Measurements from ENCODE around the gene BAX. TPM values are rescaled to one million over a fixed set of nuclear protein-coding genes. Genes with fewer than 3 reads are reported as not detected.

BAX gene
- total RNA-seq, 1 donor from 2014 or later, result 101 TPM

DNA sequence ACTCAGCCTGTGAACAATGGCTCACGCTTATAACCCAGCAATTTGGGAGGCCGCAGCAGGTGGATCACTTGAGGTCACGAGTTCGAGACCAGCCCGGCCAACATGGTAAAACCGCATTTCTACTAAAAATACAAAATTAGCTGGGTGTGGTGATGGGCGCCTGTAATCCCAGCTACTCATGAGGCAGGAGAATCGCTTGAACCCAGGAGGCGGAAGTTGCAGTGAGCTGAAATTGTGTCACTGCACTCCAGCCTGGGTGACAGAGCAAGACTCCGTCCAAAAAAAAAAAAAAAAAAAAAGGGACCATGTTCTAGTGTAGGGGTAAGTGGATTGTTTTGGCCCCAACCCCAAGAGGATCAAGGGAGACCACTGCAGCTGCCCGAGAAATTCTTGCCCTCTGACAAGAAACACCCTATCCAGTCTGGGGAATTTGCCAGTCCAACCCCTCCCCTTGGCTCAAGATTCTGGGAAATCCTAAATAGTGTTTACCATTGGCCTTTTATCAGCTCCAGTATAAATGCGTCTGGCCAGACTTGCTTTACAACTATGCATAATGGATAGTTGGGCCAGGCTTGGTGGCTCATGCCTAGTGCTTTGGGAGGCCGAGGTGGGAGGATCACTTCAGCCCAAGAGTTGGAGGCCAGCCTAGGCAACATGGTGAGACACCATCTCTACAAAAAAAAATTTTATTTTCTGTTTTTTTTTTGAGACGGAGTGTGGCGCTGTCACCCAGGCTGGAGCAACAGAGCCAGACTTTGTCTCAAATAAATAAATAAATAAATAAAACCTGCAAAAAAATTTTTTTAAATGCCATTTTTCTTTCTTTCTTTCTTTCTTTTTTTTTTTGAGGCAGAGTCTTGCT is 26.3 kb upstream of the BAX start:
- no peak for DNase-seq (ENCODE audit: low read depth in 2 of 2)

DNA sequence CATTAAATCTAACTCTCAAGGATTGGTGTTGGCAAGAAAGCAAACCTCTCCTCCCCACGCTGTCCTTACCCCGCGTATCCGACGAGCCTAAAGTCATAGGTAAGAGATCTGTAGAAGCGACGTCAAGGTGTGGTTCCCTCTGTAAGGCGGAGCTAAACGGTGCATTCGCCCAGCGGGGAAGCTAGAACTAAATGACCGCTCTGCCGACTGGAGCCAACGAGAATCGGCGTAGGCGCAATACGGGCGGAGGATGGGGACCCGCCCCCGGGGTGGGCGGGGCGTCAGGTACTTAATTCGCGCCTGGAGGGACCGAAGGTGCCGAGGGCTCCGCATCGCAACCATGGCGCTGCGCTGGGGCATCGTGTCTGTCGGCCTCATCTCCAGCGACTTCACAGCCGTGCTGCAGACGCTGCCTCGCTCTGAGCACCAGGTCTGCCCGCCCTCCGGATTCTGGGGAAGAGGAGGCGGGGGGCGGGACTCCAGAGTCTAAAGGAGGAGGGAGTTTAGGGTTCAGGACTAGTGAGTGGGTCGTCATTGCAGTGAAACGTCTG is 21.2 kb upstream of the BAX start, which contains the start of gene DHDH:
Gene DHDH, plus strand, starts transcription at position 318 of the 551 bp plus-strand sequence. Its CDS starts 23 bp downstream, at position 341.
- DNase-seq (ENCODE audit: low read depth in 2 of 2), result peak; percentile 53 to 62

DNA sequence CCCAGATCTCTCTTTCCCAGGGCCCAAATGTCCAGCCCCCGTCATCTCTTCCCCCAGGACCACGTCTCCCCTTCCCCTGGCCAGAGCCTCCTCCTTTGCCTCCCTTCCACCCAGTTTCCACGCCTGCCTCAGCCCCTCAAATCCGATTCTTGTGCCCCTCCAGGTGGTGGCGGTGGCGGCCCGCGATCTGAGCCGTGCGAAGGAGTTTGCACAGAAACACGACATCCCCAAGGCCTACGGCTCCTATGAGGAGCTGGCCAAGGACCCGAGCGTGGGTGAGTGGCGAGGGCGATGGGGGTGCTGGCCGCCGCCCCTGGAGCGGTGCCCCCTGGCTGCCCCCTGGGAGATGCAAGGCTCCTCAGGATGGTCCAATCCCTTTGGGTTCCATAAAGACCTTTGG is 19.8 kb upstream of the BAX start:
- no peak for DNase-seq (ENCODE audit: low read depth in 2 of 2)

DNA sequence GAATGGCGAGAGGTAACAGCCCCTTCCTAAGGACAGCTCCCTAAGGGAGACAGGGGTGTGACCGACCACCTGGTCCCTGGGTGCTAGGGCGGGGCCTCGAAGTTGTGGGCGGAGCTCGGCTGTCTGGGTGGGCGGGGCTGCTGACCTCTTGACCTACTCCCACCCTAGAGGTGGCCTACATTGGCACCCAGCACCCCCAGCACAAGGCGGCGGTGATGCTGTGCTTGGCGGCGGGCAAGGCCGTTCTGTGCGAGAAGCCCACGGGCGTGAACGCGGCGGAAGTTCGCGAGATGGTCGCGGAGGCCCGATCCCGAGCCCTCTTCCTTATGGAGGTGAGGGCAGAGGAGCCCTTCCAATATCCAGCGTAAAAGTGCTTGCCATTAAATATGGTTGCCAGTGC is 18.8 kb upstream of the BAX start:
- DNase-seq (ENCODE audit: low read depth in 2 of 2), result no peak

DNA sequence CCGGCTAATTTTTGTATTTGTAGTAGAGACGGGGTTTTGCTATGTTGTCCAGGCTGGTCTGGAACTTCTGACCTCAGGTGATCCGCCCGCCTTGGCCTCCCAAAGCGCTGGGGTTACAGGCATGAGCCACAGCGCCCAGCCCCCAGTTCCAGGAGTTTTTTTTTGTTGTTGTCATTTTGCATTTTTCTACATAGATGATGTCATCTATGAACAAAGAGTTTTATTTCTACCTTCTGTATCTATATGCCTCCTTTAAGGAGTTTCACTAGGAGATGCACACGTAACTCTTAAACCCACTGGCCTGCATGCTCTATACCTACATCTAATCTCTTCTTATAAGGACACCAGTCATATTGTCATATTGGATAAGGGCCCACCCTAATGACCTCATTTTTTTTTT is 16.4 kb upstream of the BAX start:
- no peak for DNase-seq (ENCODE audit: low read depth in 2 of 2)

DNA sequence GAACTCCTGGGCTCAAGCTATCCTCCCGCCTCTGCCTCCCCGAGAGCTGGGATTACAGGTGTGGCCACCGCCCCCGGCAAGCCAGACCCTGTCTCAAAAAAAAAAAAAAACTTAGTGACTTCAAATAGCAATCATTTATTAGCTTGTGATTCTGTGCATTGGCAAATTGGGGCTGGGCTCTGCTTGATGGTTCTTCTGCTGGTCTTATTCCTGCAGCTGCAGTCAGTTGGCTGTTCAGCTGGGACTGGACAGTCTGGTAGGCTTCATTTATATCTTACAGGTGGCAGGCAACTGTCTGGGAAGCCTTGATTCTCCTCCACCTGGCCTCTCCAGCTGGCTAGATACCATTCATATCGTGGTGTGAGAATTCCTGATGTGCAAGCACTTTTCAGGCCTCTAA is 13.8 kb upstream of the BAX start:
- DNase-seq (ENCODE audit: low read depth in 2 of 2), result no peak

DNA sequence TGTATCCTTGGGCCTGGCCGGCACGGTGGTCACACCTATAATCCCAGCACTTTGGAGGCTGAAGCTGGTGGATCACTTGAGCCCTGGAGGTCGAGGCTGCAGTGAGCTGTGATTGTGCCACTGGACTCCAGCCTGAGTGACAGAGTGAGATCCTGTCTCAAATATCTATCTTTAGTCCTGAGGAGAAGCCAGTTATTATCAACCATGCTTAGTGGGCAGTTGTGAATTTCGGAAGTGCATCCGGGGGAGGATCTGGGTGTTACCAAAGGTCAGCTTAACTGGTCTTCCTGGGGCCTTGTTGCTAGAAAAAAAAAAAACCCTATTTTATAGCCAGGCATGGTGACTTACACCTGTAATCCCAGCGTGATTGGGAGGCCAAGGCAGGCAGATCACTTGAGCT is 11.6 kb upstream of the BAX start:
- DNase-seq (ENCODE audit: low read depth in 2 of 2), result no peak

DNA sequence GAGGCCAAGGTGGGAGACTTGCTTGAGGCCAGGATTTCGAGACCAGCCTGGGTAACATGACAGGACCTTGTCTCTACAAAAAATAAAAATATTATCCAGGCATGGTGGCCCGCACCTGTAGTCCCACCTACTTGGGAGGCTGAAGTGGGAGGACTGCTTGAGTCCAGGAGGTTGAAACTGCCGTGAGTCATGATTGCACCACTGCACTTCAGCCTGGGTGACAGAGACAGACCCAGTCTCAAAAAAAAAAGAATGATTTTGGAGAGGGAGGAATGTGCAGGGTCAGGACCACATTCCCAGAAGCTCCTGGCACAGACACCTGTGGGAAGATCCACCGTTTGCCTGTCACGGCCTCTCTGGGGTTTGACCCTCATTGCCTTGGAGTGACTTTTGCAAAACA is 9.3 kb upstream of the BAX start:
- DNase-seq (ENCODE audit: low read depth in 2 of 2), result no peak

DNA sequence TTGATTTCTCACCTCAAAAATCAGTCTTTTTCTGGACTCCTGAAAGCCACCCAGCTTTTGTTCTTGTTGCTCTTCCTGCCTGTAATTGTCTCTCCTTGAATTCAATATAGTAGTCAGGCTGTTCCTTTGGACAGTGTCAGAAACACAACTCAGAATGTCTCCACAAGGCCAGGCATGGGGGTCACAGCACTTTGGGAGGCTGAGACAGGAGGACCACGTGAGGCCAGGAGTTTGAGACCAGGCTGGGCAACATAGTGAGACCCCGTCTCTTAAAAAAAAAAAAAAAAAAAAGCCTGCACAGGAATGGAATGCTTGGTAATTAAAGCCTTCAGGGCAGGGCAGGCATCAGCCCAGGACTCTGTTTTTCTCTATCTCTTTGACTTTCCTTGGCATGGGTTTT is 8.9 kb upstream of the BAX start:
- DNase-seq (ENCODE audit: low read depth in 2 of 2), result no peak

DNA sequence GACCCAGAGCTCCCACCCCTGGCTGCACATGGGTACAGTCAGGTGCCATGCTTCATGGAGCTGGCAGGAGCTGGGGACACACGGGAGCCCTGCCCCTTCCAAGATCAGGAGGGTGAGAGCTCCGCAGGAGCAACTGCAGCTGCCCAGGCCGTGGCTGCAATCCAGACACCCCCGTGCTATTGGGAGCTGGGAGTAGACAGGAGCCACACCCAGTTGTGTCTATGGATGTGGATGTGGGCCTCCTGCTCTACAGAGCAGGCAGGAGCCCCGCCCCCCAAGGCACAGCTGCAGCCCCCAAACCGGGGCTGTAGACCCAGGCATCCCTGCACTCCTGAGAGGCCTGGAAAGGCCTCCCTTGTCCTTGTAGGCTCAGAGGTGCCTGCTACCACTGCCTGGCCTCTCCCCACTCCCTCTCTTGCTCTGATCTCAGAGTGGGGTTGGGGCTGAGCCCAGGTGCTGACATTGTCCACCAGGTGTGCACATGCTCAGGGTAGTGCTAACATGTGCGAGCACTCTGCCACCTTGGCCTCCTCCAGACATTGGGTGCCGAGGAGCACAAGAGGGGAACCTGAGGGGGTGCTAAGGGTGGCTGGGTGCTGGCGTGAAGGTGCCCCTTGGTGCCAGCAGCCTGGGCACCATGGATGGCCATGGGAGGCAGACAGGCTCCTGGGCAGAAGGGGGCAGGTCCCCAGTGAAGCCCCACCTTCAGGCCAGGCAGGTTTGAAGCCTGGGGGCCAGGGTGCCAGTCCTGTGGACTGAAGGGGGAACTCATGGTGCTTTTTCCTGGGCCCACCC is 8.0 kb upstream of the BAX start:
- DNase-seq (ENCODE audit: low read depth in 2 of 2), result no peak

DNA sequence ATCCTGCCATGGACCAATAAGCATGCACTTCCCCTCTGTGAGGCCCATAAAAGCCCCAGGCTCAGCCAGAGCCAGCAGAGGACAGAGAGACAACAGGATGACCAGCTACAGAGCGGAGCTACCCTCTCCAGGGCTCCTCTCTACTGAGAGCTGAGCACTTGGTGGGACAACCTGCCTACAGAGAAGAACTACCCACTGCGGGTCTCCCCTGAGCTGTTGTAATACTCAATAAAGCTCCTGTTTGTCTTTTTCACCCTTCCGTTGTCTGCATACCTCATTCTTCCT is 7.5 kb upstream of the BAX start:
- no peak for DNase-seq (ENCODE audit: low read depth in 2 of 2)

DNA sequence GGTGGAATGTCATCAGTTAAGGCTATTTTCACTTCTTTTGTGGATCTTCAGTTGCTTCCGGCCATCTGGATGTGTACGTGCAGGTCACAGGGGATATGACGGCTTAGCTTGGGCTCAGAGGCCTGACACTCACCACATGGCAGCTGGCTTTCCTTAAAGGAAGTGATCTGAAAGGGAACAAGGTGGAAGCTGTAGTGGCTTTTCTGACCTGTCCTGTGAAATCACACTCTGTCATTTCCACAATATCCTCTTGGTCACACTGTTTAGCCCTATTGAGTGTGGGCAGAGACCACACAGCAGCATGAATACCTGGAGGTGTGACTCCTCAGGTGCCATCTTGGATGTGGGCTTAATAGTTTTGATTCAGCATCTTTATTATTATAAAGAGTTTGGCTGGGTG is 4.5 kb upstream of the BAX start:
- peak; percentile 69 to 79 for DNase-seq (ENCODE audit: low read depth in 2 of 2)

DNA sequence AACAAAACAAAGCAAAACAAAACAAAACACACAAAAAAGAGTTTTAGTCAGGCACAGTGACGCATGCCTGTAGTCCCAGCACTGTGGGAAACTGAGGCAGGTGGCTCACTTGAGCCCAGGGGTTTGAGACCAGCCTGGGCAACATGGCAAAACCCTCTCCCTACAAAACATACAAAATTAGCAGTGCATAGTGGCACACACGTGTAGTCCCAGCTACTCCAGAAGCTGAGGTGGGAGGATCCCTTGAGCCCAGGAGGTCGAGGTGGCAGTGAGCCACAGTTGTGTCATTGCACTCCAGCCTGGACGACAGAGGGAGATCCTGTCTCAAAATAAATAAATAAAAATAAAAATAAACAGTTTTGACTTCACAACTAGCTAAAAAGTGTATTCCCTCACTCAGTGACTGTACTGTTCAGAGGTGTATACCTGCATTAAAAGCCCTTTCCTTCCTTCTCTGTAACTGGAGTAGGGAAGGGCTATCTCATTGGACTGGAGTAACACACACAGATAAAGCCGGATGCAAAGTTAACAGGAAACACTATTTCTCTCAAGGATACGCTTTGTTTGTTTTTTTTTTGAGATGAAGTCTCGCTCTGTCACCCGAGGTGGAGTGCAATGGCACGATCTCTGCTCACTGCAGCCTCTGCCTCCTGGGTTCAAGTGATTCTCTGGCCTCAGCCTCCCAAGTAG is 3.7 kb upstream of the BAX start:
- DNase-seq (ENCODE audit: low read depth in 2 of 2), result peak in 1 of 2 donors; percentile 43

DNA sequence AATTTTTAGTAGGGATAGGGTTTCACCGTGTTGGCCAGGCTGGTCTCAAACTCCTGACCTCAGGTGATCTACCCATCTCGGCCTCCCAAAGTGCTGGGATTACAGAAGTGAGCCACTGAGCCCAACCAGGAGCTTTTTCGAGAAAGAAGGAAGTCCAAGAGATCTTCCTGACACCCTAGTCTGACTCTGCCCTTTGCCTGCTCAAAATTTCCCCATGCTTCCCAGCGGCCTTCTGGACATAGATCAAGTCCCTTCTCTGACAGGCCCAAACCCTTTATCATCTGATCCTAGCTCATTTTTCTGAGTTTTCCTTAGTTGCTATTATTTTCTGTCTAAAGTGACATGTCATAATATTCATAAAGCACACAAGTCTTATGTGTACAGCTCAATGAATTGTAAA is 1.5 kb upstream of the BAX start:
- DNase-seq (ENCODE audit: low read depth in 2 of 2), result no peak

DNA sequence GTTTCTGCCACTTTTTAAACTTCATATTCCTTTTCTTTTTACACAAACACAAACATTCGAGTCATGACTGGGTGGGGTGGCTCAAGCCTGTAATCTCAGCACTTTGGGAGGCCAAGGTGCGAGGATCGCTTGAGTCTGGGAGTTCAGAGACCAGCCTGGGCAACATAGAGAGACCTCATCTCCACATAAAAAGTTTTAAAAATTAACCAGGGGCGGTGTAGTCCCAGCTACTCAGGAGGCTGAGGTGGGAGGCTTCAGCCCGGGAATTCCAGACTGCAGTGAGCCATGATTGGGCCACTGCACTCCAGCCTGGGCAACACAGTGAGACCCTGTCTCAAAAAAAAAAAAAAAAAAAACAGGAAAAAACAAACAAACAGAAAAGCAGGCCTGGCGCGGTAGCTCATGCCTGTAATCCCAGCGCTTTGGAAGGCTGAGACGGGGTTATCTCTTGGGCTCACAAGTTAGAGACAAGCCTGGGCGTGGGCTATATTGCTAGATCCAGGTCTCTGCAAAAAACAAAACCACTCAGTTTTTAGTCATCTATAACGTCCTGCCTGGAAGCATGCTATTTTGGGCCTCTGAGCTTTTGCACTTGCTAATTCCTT is 583 bp upstream of the BAX start:
- DNase-seq (ENCODE audit: low read depth in 2 of 2), result no peak

DNA sequence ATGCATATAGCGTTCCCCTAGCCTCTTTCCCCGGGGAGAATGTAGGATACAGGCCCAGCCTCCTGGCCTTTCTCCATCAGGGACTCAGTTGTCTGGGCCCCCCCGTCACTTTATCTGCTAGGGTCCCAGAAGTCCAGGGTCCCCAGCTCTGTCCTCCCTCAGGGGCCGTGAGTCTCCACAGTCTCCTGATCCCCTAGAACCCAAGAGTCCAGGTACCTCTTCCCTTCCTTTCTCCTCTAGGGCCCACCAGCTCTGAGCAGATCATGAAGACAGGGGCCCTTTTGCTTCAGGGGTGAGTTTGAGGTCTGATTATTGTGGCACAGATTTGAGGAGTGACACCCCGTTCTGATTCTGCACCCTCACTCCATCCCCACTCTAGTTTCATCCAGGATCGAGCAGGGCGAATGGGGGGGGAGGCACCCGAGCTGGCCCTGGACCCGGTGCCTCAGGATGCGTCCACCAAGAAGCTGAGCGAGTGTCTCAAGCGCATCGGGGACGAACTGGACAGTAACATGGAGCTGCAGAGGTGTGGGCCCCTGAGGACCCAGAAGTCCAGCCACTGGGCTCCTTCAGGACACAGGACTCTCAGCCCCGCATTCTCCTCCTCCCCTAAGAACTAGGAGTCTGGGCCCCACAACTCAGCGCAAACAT is 758 bp downstream of the BAX start:
- DNase-seq (ENCODE audit: low read depth in 2 of 2), result no peak

DNA sequence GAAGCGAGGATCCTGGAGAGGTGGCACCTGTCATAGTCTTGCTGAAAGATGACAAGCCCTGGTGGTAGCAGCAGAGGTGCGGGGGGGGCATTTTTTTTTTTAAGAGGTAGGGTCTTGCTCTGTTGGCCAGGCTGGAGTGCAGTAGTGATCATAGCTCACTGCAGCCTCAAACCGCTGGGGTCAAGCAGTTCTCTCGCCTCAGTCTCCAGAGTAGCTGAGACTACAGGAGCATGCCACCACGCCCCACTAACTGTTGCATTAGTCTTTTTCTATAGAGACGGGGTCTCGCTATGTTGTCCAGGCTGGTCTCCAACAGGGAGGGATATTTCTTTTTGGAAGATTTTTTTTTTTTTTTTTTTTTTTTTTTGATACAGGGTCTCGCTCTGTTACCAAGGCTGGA is 3.3 kb downstream of the BAX start:
- no peak for DNase-seq (ENCODE audit: low read depth in 2 of 2)

DNA sequence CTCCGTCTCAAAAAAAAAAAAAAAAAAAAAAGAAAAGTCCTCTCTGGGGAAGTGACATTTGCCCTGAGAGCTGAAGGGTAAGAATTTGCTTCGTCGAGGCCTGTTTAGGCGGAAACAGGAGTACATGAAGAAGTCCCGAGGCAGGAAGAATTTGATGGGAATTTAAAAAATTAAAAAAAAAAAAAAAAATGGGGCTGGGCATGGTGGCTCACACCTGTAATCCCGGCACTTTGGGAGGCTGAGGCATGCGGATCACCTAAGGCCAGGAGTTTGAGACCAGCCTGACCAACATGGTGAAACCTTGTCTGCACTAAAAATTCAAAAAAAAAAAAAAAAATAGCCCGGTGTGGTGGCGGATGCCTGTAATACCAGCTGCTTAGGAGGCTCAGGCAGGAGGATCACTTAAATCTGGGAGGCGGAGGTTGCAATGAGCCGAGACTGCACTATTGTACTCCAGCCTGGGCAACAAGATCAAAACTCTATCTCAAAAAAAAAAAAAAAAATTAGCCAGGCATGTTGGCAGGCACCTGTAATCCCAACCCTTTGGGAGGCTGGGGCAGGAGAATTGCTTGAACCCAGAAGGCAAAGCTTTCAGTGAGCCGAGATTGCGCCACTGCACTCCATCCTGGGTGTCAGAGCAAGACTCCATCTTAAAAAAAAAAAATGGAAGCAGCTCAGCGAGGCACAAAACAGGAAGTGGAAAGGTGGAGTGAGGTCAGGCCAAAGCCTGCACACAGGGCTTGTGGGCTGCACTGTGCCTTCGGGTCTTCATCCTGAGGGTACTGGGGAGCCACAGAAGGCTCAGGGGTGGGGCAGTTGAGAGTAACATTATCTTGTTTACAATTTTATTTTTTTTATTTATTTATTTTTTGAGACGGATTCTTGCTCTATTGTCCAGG is 4.9 kb downstream of the BAX start:
- no peak for DNase-seq (ENCODE audit: low read depth in 2 of 2)

DNA sequence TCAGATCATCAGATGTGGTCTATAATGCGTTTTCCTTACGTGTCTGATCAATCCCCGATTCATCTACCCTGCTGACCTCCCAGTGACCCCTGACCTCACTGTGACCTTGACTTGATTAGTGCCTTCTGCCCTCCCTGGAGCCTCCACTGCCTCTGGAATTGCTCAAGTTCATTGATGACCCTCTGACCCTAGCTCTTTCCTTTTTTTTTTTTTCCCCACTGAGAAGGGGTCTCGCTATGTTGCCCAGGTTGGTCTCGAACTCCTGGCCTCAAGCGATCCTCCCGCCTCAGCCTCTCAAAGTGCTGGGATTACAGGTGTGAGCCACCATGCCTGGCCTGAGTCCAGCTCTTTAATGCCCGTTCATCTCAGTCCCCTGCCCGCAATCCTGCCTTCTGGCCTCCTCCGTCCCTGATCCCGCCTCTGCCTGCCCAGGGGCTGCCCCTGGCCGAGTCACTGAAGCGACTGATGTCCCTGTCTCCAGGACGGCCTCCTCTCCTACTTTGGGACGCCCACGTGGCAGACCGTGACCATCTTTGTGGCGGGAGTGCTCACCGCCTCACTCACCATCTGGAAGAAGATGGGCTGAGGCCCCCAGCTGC is 6.5 kb downstream of the BAX start:
- DNase-seq (ENCODE audit: low read depth in 2 of 2), result no peak

DNA sequence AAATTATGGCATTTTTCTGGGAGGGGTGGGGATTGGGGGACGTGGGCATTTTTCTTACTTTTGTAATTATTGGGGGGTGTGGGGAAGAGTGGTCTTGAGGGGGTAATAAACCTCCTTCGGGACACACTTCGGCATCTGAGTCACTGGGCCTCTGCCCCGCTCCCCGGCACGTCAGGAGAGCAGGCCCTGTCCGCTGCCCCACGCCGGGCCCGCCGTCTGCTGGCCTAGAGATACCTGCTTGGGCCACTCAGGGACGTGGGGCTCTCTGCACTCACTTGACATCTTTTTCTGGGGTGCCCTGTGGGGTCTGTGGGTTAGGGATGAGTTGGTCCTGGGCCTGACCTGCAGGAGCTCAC is 7.0 kb downstream of the BAX start:
- DNase-seq (ENCODE audit: low read depth in 2 of 2), result no peak

All from lung microvascular endothelial cell (primary cell).